Astrocyte (in vitro differentiated cells and primary cell): ENCODE measurements around the gene OTUD7B. TPM values are rescaled to one million over a fixed set of nuclear protein-coding genes. Genes with fewer than 3 reads are reported as not detected.

Experiments used
- DNase-seq: peaks from one replicate; pipeline ENCODE4 v3.0.0-alpha.2; 2010; ENCODE audit warnings: low read depth
- FAIRE-seq: peaks from 2 replicates; lab custom pipeline; 2011; peaks lifted over from hg19 to GRCh38; lab: Jason Lieb, UNC
- H2AFZ ChIP-seq: 2 replicates; pipeline ENCODE4 v1.6.0; 2012; ENCODE audit warnings: low read depth, low read length, inconsistent platforms
- H3K27ac ChIP-seq: 2 replicates; pipeline ENCODE4 v1.5.1; 2011; ENCODE audit warnings: low read depth, low read length, inconsistent platforms
- H3K27me3 ChIP-seq: 2 replicates; pipeline ENCODE4 v1.6.0; 2011; ENCODE audit warnings: low read length, inconsistent platforms; ENCODE audit not compliant: insufficient read depth
- H3K36me3 ChIP-seq: 2 replicates; pipeline ENCODE4 v1.5.1; 2011; ENCODE audit warnings: low read length, inconsistent platforms; ENCODE audit not compliant: insufficient read depth
- H3K4me1 ChIP-seq: 2 replicates; pipeline ENCODE4 v1.5.1; 2011; ENCODE audit warnings: low read length, inconsistent platforms; ENCODE audit not compliant: insufficient read depth
- H3K4me2 ChIP-seq: 2 replicates; pipeline ENCODE4 v1.6.0; 2012; ENCODE audit warnings: low read length, inconsistent platforms
- H3K4me3 ChIP-seq: 2 replicates; pipeline ENCODE4 v1.5.1; 2011; ENCODE audit warnings: low read depth, mild to moderate bottlenecking, low read length, inconsistent platforms; ENCODE audit not compliant: insufficient read depth
- H3K79me2 ChIP-seq: 2 replicates; pipeline ENCODE4 v1.6.0; 2012; ENCODE audit warnings: mild to moderate bottlenecking, low read length, inconsistent platforms; ENCODE audit not compliant: insufficient read depth
- H3K9ac ChIP-seq: 2 replicates; pipeline ENCODE4 v1.6.0; 2012; ENCODE audit warnings: mild to moderate bottlenecking, low read length, inconsistent platforms
- H3K9me3 ChIP-seq: 2 replicates; pipeline ENCODE4 v1.5.1; 2012; ENCODE audit warnings: low read depth, mild to moderate bottlenecking, low read length, inconsistent platforms; ENCODE audit not compliant: insufficient read depth
- H4K20me1 ChIP-seq: 2 replicates; pipeline ENCODE4 v1.6.0; 2012; ENCODE audit warnings: low read length, inconsistent platforms; ENCODE audit not compliant: insufficient read depth
- H3K27ac Mint-ChIP-seq: one replicate; pipeline ENCODE4 v1.8.0; 2021; ENCODE audit warnings: mild to moderate bottlenecking, mixed read lengths; ENCODE audit not compliant: unreplicated experiment
- H3K27me3 Mint-ChIP-seq: one replicate; pipeline ENCODE4 v1.8.0; 2021; ENCODE audit warnings: low read depth, mixed read lengths; ENCODE audit not compliant: unreplicated experiment
- H3K36me3 Mint-ChIP-seq: one replicate; pipeline ENCODE4 v1.8.0; 2021; ENCODE audit warnings: low read depth, mixed read lengths; ENCODE audit not compliant: unreplicated experiment
- H3K4me1 Mint-ChIP-seq: one replicate; pipeline ENCODE4 v1.8.0; 2021; ENCODE audit warnings: low read depth, mixed read lengths; ENCODE audit not compliant: unreplicated experiment
- H3K4me3 Mint-ChIP-seq: one replicate; pipeline ENCODE4 v1.8.0; 2021; ENCODE audit warnings: mild to moderate bottlenecking, moderate library complexity, mixed read lengths; ENCODE audit not compliant: unreplicated experiment
- H3K9me3 Mint-ChIP-seq: one replicate; pipeline ENCODE4 v1.8.0; 2021; ENCODE audit warnings: mild to moderate bottlenecking, mixed read lengths; ENCODE audit not compliant: unreplicated experiment
- CTCF ChIP-seq: IDR thresholded peaks from 2 replicates; pipeline ENCODE4 v1.5.1; 2011; ENCODE audit warnings: low read depth, mild to moderate bottlenecking, inconsistent platforms, low read length, moderate library complexity; ENCODE audit not compliant: insufficient read depth
- EZH2 ChIP-seq: IDR thresholded peaks from 2 replicates; pipeline ENCODE4 v1.6.1; 2012; ENCODE audit warnings: mild to moderate bottlenecking, low read length, inconsistent platforms; ENCODE audit not compliant: insufficient read depth
- total RNA-seq: library from RNA; stranded (reverse); gene quantifications from 2 replicates; pipeline ENCODE4 v1.2.1, GENCODE V29; 2021

The OTUD7B gene
- total RNA-seq, 1 donor from 2014 or later: 33.1 TPM

DNA sequence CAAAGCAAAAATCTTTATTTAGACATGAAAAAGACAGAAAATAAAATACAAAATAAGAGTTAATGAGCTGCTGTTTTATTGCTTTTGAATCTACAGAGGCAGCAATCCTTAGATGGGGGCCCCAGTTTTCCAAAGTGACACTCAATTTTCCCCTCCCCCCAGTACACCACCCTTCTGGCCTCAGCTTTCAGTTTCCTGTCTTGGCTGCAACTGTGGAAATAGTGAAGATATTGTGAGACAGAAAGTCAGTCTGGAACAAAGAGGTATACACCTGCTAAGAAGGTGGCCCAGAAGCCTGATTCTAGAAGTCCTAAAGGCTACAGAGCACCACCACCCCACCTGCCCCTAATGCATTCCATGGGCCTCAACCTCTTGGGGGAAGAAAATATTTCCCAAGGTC lies 72.8 kb downstream of the OTUD7B start:
- Mint-ChIP-seq H3K36me3 (peaks cover 6% of the 10 kb centered on the region), H3K27ac (peak overlapping the region; percentile 36), H3K4me1 (peaks cover 39% of the 10 kb centered on the region), H3K9me3 (peaks cover 3% of the 10 kb centered on the region), H3K4me3 (no peak overlapping the region), H3K27me3 (no peaks in the 10 kb centered on the region)
- H3K9ac ChIP-seq: no peak overlapping the region
- H3K4me3 ChIP-seq: no peak overlapping the region
- H3K27ac ChIP-seq: peak overlapping the region; percentile 35
- no peak for FAIRE-seq
- no peak overlapping the region for H2AFZ ChIP-seq
- DNase-seq: no peak
- H4K20me1 ChIP-seq: no peaks in the 10 kb centered on the region
- H3K9me3 ChIP-seq: no peaks in the 10 kb centered on the region
- H3K79me2 ChIP-seq: peaks cover 10% of the 10 kb centered on the region
- peaks cover 34% of the 10 kb centered on the region for H3K4me1 ChIP-seq
- no peak for TF ChIP-seq CTCF
- TF ChIP-seq EZH2: no peak
- peaks cover 3% of the 10 kb centered on the region for H3K36me3 ChIP-seq
- H3K27me3 ChIP-seq: no peaks in the 10 kb centered on the region
- peak overlapping the region; percentile 100 for H3K4me2 ChIP-seq

GRCh38 chr1:149936992-149937705 lies 73.4 kb downstream of the OTUD7B start:
- peaks cover 3% of the 10 kb centered on the region for H3K36me3 ChIP-seq
- peak; percentile 75 for DNase-seq
- H3K27ac Mint-ChIP-seq: peak overlapping the region; percentile 48
- H3K9me3 Mint-ChIP-seq: peaks cover 3% of the 10 kb centered on the region
- H3K27ac ChIP-seq: peak overlapping the region; percentile 35
- no peaks in the 10 kb centered on the region for H4K20me1 ChIP-seq
- peak overlapping the region; percentile 86 for H3K4me3 ChIP-seq
- H3K27me3 ChIP-seq: no peaks in the 10 kb centered on the region
- H3K9me3 ChIP-seq: no peaks in the 10 kb centered on the region
- peaks cover 34% of the 10 kb centered on the region for H3K4me1 ChIP-seq
- TF ChIP-seq EZH2 (no peak), CTCF (no peak)
- H3K79me2 ChIP-seq: peaks cover 10% of the 10 kb centered on the region
- H3K4me3 Mint-ChIP-seq: peak overlapping the region; percentile 74
- peak overlapping the region; percentile 100 for H3K4me2 ChIP-seq
- peak overlapping the region; percentile 82 for H2AFZ ChIP-seq
- no peaks in the 10 kb centered on the region for H3K27me3 Mint-ChIP-seq
- FAIRE-seq: no peak
- H3K4me1 Mint-ChIP-seq: peaks cover 39% of the 10 kb centered on the region
- peak overlapping the region; percentile 88 for H3K9ac ChIP-seq
- H3K36me3 Mint-ChIP-seq: peaks cover 9% of the 10 kb centered on the region
